ENCODE results near the gene ZMYM4.

The ZMYM4 gene

GRCh38 chr1:35426097-35426586, 157.6 kb downstream of the ZMYM4 start:
- no peak for DNase-seq

DNA sequence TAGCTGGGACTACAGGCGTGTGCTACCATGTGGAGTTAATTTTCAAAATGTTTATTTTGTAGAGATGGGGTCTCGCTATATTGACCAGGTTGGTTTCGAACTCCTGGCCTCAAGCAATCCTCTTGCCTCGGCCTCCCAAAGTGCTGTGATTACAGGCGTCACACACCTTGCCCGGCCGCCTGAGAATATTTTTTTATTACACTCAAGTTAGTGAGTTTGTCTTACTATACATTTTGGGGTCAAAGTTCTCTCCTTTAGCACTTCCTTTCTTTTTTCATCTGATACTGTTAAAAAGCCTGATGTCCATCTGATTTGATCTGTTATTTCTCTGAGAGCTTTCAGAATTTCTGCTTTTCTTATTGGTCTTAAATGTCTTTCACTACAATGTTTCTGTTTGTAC, 159.9 kb downstream of the ZMYM4 start:
- DNase-seq = no peak

DNA sequence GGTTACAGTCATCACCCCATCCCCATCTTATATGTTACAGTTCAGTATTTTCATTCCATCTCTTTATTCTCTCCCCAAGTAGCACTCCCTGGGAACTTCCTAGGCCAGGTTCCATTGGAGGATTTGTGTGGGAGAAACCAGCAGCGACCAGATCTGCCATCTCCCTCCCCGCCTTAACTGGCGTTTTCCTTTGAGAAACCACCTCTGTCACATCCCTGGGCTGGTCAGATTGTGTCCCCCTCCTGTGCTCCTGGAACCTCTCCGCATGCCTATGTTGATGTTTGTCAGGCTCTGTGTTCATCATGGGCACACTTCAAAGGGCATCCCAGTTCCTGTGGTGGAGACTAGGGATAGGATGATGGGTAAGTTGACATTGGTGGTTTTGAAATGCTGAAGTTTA, 162.3 kb downstream of the ZMYM4 start:
- DNase-seq = no peak

DNA sequence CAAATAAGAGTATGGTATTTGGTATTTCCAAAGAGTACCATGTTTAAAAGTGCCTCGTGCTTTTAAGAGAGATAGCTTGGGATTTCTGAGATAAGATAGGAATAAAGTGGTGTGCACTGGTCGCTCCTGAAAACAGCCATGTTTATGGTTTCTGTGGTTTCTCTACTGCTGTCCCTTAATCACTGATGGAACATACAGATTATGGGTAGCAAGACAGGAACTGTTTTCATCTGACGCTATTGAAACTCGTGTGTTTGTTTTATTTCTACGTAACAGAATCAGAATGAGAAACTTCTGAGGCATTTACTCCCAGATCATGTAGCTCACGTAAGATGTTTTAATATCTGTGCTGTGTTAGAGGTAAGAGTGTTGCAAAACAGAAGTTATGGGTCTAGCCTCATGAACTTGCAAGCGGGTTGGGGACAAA, 162.7 kb downstream of the ZMYM4 start:
- no peak for DNase-seq

- no peak for DNase-seq
Measured at GRCh38 chr1:35432231-35432630, 163.7 kb downstream of the ZMYM4 start.

DNA sequence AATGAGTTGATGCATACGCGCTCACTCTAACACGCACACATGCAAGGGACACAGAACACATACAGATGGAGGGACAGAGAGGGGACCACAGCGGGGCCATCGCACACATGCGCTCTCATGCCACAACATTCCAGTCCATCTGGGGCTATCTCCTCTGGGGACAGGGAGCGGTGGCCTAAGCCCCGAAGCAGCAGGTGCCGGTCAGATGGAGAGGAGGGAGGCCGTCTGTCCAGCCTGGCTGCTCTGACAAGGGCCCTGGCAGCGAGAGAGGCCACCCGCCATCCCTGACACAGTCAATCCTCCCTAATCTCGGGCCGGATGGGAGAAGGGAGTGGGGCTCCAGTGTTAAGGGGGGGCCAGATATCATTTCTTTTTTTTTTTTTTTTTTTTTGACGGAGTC, 165.2 kb downstream of the ZMYM4 start:
- no peak for DNase-seq

DNA sequence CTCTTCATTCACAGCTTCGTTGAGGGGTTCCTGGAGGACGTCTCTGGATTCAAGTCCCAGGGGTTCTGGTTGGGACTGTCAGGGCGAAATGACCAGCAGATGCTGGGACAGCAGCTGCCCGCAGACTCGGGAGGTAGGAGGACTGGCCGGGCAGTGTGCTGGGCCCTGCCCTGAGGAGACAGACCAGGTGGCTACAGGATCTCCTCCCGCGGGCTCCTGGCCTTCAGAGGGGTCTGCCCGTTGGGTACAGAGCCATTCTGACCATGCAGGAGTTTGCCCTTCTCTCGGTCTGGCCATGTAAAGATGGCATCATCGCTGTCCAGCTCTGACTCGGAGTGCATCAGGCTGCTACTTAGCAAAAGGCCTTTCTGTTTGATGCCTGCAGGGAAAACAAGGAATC, 166.2 kb downstream of the ZMYM4 start:
- DNase-seq = no peak

DNA sequence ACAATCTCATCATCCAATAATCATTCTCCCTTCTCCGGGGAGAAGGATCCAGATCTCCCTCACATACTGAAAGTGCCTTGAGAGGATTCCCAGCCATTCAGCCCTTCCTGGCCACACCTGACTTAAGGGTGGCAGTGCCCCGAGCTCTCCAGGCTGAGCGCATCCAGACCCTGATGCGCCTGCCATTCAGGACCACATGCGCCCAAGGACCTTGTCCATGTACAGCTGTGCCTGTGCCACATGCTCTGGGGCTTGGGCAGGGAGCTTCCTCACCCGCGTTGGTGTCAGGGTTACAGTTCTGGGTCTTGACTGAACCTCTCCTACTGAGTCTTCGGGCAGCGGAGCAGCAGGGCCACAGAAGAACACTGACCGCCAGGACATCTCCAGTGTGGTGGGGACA, 167.6 kb downstream of the ZMYM4 start:
- no peak for DNase-seq

DNA sequence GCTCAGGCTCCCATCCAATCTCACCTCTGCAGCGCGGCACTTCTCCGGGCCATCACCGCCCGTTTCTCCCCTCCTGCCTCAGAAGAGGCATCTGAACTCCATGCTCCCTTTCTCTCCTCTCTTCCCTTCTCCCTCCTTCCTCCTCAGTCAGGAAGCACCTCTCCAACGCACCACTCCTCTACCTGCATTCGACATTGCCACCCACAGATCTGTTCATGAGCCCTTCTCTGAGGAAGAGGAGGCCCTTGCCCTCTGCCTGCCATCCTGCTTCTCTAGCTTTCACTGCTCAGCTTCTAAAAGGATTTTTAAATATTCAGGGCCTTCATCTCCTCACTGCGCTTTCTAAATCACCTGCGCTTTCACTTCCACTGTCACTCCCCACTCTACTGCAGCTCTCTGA, 168.7 kb downstream of the ZMYM4 start:
- DNase-seq = no peak

- no peak for DNase-seq
Measured at GRCh38 chr1:35439626-35440025, 171.1 kb downstream of the ZMYM4 start.

DNA sequence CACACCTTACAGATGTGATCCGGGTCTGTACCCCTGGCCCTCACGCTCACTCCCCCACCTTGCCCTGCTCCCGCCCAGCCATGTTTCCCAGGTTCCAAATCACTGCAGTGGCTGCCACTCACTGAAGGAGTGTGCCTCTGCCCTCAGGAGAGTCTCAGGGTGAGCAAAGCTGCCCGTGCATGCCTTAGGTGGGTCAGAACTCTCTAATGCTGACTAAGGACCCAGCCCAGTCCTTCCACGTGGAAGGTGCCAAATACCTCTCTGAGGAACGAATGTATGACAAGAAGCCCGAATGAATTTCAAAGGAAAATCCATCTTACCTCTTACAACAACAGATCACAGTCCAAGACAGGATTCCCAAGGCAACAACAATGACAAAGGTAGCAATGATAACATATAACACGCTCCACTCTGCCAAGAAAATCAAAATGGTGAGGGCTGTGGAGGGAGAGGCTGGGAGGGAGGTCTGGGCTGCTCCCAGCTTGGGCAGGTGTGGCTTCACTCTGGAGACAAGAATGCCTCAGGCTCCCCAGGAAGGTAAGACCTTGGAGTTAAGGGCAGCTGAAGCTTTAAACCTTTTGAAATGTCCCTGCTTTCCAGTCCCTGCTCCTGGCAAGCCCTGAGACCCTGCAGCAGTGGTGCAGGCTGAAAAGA, 173.5 kb downstream of the ZMYM4 start:
- DNase-seq = no peak

DNA sequence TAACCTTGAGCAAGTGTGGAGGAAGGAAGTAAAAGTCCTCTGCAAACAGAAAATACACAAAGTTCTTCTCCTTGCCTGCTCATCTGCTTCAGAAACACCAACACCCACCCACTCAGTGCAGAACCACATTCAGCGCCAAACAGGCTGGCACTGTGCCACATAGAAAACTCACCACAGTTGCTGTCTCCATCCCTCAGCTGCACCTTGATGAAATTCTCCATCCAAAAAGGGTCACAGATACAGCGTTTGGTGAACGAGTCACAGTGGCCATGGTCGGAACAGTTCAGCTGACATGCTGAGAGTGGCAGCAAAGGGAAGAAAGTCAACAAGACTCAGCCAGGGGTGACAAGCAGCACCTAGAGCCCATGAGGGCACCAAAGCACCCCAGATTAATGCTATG, 174.2 kb downstream of the ZMYM4 start:
- DNase-seq = no peak

- no peak for DNase-seq
Measured at GRCh38 chr1:35443768-35444518, 175.4 kb downstream of the ZMYM4 start.

- no peak for DNase-seq
Measured at GRCh38 chr1:35444519-35444774, 175.9 kb downstream of the ZMYM4 start.

DNA sequence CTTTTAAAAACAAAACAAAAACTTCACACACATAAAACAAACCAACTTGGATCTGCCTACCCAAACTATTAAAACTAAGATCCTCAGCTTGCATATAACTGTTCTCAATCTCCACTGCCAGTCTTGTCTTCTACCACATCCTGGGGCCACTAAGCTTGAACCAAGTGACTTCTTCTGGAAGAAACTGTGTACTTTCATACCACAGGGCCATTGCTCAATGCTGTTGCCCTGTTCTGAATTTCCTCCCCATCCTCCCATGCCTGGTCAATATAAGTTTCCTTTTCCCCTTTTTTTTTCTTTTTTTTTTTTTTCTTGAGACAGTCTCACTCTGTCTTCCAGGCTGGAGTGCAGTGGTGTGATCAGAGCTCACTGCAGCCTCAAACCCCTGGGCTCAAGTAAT, 178.8 kb downstream of the ZMYM4 start:
- no peak for DNase-seq

- DNase-seq = no peak
Measured at GRCh38 chr1:35448344-35448801, 179.9 kb downstream of the ZMYM4 start.

GRCh38 chr1:35449334-35450008, 181.0 kb downstream of the ZMYM4 start:
- DNase-seq = no peak

GRCh38 chr1:35451125-35451528, 182.6 kb downstream of the ZMYM4 start:
- DNase-seq = no peak

DNA sequence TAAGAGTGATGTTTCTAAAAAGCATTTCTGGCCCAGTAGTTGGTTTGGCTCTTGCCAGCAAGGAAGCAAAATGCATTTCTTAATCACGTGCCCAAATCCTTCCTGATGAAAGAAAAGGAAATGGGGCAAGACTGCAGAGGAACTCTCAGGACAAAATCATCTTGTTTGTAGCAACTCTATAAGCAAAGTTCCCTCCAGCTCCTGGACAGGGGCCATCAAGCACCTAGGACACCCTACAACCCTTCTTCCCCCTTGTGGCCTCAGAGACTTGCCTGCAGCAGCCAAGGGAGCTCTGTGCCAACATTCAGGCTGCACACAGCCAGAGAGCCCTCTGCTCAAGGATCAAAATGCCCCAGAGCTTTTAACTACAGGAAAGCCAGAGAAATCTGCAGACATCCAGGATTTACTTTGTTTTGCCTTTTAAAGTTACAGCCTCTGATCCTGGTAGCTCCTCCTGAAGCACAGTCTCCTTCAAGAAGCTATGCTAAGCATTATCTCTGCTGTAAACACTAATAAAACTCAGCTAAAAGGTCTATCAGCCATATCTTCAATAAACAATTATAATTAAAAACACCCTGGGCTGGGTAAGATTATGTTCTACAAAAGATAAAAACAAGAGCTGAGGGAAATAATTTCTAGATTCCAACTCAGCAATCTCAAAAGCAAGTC, 183.7 kb downstream of the ZMYM4 start:
- no peak for DNase-seq

DNA sequence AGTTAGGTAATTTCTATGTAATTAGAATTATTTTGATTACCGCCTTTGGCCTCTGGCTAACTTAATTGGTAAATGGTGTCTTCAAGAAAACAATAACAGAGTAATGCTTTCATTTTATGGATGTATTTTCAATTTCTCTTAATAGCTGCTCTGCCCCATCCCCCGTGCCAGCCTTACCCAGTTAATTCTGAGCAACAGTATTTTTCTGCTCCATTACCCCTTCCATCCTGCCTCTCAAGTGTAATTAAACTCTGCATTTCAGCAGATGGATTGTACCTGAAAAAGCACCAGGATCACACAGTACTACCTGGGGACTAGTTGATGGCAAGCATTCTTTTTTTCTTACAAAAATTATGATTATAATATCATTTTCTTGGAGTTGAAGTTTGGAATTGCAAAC, 184.5 kb downstream of the ZMYM4 start:
- no peak for DNase-seq

GRCh38 chr1:35454176-35454575, 185.7 kb downstream of the ZMYM4 start:
- DNase-seq = no peak

DNA sequence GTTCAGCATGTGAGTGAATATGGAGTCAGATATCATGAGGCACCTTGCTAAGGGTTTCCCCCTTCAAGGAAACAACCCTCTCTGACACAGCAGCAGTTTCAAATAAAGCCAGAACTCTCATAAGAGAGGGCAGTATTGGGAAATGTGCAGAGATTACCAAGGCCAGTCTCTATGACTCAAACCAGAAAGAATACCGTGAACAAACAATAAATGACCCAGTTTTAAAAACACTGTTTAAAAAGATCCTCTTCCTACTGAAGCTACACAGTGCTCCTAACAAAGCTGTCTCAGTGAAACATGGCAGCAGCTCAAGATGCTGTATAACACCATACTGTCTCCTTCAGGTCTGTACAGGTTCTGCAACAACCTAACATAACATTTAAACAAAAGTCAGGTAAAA, 186.1 kb downstream of the ZMYM4 start:
- no peak for DNase-seq

- DNase-seq = no peak
Measured at GRCh38 chr1:35460796-35461195, 192.3 kb downstream of the ZMYM4 start.
